HAP-1 (cell line): ENCODE data around the gene LRP5.
"Not testable (repeated sequence)": the region's sequence is repeated elsewhere in the genome, so short reads cannot be mapped to it uniquely, and the experiment has no call there.

Experiments
- DNase-seq, 2 experiments: peaks; one replicate each; pipeline ENCODE4 v3.0.0-alpha.2; 2016 to 2020; ENCODE audit warnings: low spot score in 2 of 2
- H3K27me3 ChIP-seq: fragments of 250-450 bp; sonication (Bioruptor Pico); 2 replicates; pipeline ENCODE4 v1.5.1; 2020; ENCODE audit warnings: low read depth, mild to moderate bottlenecking, moderate library complexity
- H3K36me3 ChIP-seq: fragments of 250-450 bp; sonication (Bioruptor Pico); replicated peaks from 2 replicates; pipeline ENCODE4 v1.5.1; 2020; ENCODE audit warnings: mild to moderate bottlenecking
- H3K4me1 ChIP-seq: fragments of 250-450 bp; sonication (Bioruptor Pico); 2 replicates; pipeline ENCODE4 v1.5.1; 2020; ENCODE audit warnings: mild to moderate bottlenecking
- H3K4me3 ChIP-seq: fragments of 250-450 bp; sonication (Bioruptor Pico); 2 replicates; pipeline ENCODE4 v1.5.1; 2020; ENCODE audit warnings: mild to moderate bottlenecking, moderate library complexity
- H3K9me3 ChIP-seq: fragments of 250-450 bp; sonication (Bioruptor Pico); 2 replicates; pipeline ENCODE4 v1.5.1; 2020; ENCODE audit warnings: mild to moderate bottlenecking, moderate library complexity
- in situ Hi-C: fragments of 300-500 bp; cut with MboI; formaldehyde crosslinking; loops from 3 replicates; pipeline ENCODE4 v1.14.3; 2020; ENCODE audit warnings: low sequenced_read_pairs, inconsistent platforms, mixed read lengths

Gene LRP5

DNA sequence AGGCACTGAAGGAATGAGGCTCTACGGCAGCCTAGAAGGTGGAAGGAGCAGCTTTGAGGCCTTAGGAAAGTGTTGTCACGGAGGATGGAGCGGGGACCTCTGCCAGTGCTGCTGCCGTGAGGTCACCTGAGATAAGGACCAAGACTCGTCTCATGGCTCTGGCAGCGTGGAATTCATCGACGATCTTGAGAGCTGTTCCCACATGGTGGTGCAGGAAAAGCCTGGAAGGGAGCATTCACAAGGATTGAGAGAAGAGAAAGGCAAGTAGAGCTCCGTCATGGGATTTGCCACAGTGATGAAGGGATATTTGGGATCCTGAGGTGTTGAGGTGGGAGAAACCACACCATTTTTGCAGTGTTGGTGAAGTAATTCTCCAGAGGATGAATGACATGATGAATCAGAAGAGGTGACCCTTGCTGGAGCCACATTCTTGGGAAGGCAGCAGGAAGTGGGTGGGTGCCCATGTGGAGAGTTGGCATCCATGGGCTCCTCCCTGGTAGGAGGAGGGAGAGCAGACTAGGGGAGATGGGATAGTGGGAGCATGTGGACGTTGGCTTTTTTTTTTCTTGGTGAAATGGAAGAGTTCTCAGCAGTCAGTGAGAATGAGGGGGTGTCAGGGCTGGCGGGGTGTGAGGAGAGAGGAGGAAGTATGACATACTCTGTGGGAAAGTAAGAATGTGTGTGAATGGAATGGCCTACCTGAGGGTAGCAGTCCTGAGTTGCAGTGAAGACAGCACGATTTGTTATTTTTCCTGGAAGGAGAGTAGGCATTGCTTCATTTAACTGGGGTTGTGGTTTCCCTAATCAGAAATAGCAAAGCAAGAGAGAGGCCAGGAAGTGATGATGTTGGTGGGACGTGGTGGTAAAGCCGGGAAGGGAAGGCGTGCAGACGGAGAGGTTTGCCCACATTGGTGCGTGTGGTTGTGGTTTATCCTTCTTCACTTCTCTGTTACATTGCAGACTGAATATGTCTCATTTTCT, 159.3 kb downstream of the LRP5 start:
- Histone ChIP-seq H3K9me3 (no peaks in the 10 kb centered on the region), H3K36me3 (peaks cover 15% of the 10 kb centered on the region), H3K4me1 (peaks cover 22% of the 10 kb centered on the region), H3K27me3 (no peaks in the 10 kb centered on the region), H3K4me3 (no peak overlapping the region)
- in situ Hi-C loops, result no loop called here
- no peak for DNase-seq

DNA sequence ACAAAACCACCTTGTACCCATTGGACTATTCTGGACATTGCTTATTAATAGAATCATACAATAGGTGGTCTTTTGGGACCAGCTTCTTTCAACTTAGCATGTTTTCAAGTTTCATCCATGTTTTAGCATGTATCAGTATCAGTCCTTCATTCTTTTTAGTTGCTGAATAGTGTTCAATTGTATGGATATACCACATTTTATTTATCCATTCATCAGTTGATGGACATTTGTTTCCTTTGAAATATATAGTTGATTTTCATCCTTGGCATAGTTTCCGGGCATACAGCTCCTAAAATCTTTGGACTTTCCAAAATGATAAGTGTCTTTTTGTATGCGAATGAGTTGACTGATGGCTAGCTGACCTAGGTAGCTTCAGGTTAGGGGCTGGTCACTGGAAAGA, 160.4 kb downstream of the LRP5 start:
- DNase-seq, result no peak
- H3K9me3 ChIP-seq, result no peaks in the 10 kb centered on the region
- peaks cover 12% of the 10 kb centered on the region for H3K36me3 ChIP-seq
- H3K4me1 ChIP-seq, result peaks cover 22% of the 10 kb centered on the region
- in situ Hi-C loops, result no loop called here
- H3K27me3 ChIP-seq, result no peaks in the 10 kb centered on the region
- no peak overlapping the region for H3K4me3 ChIP-seq

DNA sequence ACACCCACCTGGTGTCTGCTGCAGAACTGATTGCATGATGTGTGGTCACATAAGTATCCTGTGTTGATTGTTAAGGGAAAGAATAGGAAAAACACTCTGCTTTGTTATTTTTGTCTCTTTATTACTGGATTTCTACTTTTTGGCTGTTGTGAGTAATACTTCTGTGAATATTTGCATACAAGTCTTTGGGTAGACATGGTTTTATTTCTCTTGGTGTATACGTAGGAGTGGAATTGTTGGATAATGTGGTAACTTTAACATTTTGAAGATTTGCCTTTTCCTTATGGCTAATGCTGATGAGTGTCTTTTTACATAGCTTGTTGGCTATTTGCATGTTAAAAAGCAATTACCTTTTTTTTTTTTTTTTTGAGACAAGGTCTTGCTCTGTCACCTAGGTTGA, 161.3 kb downstream of the LRP5 start:
- H3K27me3 ChIP-seq, result no peaks in the 10 kb centered on the region
- in situ Hi-C loops, result no loop called here
- no peak for DNase-seq
- H3K36me3 ChIP-seq, result peaks cover 7% of the 10 kb centered on the region
- peaks cover 16% of the 10 kb centered on the region for H3K4me1 ChIP-seq
- H3K9me3 ChIP-seq, result no peaks in the 10 kb centered on the region
- no peak overlapping the region for H3K4me3 ChIP-seq

- H3K4me3 ChIP-seq, DNase-seq, H3K4me1 ChIP-seq, H3K9me3 ChIP-seq, in situ Hi-C loops, H3K27me3 ChIP-seq: not testable (repeated sequence)
- H3K36me3 ChIP-seq, result peaks cover 11% of the 10 kb centered on the region
Measured at GRCh38 chr11:68475626-68476025, 163.2 kb downstream of the LRP5 start.

- peaks cover 39% of the 10 kb centered on the region for H3K4me1 ChIP-seq
- H3K27me3 ChIP-seq, result no peaks in the 10 kb centered on the region
- H3K4me3 ChIP-seq, result no peak overlapping the region
- H3K36me3 ChIP-seq, result peaks cover 9% of the 10 kb centered on the region
- peaks cover 3% of the 10 kb centered on the region for H3K9me3 ChIP-seq
- DNase-seq, result no peak
- in situ Hi-C loops, result no loop called here
Measured at GRCh38 chr11:68479390-68479789, 167.0 kb downstream of the LRP5 start.

- Histone ChIP-seq H3K4me3 (no peak overlapping the region), H3K4me1 (peaks cover 39% of the 10 kb centered on the region), H3K36me3 (peaks cover 9% of the 10 kb centered on the region; the same call in 1 of the 2 replicates), H3K9me3 (peaks cover 3% of the 10 kb centered on the region), H3K27me3 (no peaks in the 10 kb centered on the region)
- in situ Hi-C loops, result no loop called here
- no peak for DNase-seq
Measured at GRCh38 chr11:68480193-68480592, 167.8 kb downstream of the LRP5 start.

DNA sequence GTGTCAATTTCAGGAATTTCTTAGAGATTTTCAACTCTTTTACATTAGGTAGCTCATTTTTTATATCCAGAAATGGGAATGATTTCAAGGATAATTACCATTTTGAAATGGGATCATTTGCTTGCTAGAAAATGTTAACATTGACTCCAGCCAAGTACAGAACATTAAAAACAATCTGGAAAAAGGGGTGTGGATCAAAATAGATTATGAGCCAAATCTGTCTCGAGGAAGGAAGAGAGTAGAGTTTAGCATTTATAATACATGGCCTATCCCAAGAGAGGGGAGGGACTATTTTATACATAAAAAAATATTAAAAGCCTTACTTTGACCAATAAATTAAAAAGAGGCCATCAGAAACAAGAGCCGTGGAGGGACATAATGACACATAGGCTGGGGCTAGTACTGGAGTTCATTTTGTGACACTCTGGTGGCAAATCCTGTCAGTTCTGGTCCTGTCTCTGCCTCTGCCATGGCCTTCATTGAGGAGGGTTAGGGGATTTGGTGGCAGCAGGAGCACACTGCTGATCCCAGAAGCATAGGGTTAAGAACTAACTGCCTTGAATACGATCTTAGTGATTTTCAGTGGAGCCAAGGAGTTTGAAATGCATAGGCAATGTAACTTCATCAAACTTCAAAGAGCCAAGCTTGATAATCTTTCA, 168.6 kb downstream of the LRP5 start:
- Histone ChIP-seq H3K27me3 (no peaks in the 10 kb centered on the region), H3K4me3 (no peak overlapping the region), H3K36me3 (peaks cover 9% of the 10 kb centered on the region; the same call in 1 of the 2 replicates), H3K9me3 (peaks cover 3% of the 10 kb centered on the region), H3K4me1 (peaks cover 39% of the 10 kb centered on the region)
- DNase-seq, result no peak
- in situ Hi-C loops, result no loop called here

DNA sequence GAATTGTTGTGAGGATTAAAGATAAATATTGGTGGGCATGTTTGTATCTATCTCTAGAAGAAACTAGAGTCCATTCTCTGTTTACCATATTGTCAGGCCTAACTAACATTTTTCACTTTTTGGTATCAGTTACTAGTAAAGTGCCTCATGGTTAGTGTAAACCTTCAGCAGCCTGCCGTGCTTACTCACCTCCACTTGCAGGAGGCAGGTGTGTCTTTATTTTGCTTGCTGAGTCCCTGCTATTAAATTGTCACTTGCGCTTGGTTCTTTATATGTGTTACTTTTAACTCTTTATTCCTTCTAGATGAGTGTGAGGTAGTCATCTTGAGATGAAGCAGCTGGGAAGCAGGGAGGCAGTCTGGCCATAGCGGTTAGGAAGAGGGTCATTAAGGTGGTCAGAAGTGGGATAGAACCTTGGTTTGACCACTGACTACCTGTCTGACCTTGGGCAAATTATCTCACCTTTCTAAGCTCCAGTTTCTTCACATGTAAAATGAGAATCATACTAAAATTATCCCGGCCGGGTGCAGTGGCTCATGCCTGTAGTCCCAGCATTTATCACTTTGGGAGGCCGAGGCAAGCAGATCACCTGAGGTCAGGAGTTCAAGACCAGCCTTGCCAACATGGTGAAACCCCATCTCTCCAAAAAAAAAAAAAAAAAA, 169.3 kb downstream of the LRP5 start:
- Histone ChIP-seq H3K27me3 (no peaks in the 10 kb centered on the region), H3K4me1 (peaks cover 40% of the 10 kb centered on the region), H3K9me3 (peaks cover 3% of the 10 kb centered on the region), H3K36me3 (peaks cover 9% of the 10 kb centered on the region; the same call in 1 of the 2 replicates), H3K4me3 (no peak overlapping the region)
- in situ Hi-C loops, result no loop called here
- no peak for DNase-seq

- in situ Hi-C loops, result no loop called here
- Histone ChIP-seq H3K4me1 (peaks cover 8% of the 10 kb centered on the region), H3K9me3 (no peaks in the 10 kb centered on the region; the same call in 1 of the 2 replicates), H3K4me3 (no peak overlapping the region), H3K36me3 (no peaks in the 10 kb centered on the region; the same call in 1 of the 2 replicates), H3K27me3 (no peaks in the 10 kb centered on the region)
- no peak for DNase-seq
Measured at GRCh38 chr11:68488623-68489022, 176.2 kb downstream of the LRP5 start.

DNA sequence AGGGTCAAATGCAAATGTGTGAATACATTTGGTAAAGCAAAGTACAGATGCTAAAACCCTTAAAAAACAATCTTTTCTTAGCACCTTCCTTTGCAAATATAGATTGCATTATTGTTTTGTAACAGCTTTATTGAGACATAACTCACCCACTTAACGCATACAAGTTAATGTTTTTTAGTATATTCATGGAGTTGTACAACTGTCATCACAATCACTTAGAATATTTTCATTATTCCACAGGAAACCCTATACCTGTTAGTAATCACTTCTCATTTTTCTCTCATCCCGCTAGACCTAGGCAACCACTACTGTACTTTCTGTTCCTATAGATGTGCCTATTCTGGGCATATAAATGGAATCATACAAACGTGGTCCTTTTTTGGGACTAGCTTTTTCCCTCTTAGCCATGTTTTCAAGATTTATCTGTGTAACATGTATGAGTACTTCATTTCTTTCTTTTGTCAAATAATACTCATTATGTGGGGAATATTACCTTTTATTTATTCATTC, 182.9 kb downstream of the LRP5 start:
- DNase-seq, result no peak
- Histone ChIP-seq H3K4me1 (peaks cover 8% of the 10 kb centered on the region), H3K4me3 (no peak overlapping the region), H3K36me3 (no peaks in the 10 kb centered on the region), H3K9me3 (no peaks in the 10 kb centered on the region), H3K27me3 (no peaks in the 10 kb centered on the region)
- in situ Hi-C loops, result no loop called here

DNA sequence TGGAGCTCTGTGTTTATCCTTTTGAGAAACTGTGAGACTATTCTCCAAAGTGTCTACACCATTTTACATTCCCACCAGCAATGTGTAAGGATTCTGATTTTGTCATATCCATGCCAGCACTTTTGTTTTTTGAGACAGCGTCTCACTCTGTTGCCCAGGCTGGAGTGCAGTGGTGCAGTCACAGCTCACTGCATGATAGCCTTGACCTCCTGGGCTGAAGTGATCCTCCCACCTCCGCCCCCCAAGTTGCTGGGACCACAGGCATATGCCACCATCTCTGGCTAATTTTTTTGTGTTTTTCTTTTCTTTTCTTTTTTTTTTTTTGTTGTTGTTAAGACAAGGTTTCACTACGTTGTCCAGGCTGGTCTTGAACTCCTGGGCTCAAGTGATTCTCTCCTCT, 183.5 kb downstream of the LRP5 start:
- in situ Hi-C loops, result no loop called here
- H3K9me3 ChIP-seq, result no peaks in the 10 kb centered on the region
- peaks cover 8% of the 10 kb centered on the region for H3K4me1 ChIP-seq
- DNase-seq, result no peak
- H3K27me3 ChIP-seq, result no peaks in the 10 kb centered on the region
- no peak overlapping the region for H3K4me3 ChIP-seq
- H3K36me3 ChIP-seq, result no peaks in the 10 kb centered on the region

- Histone ChIP-seq H3K27me3 (no peaks in the 10 kb centered on the region), H3K4me1 (peaks cover 8% of the 10 kb centered on the region), H3K4me3 (no peak overlapping the region), H3K9me3 (no peaks in the 10 kb centered on the region), H3K36me3 (no peaks in the 10 kb centered on the region)
- no peak for DNase-seq
- in situ Hi-C loops, result no loop called here
Measured at GRCh38 chr11:68497761-68498160, 185.4 kb downstream of the LRP5 start.

GRCh38 chr11:68498321-68498720, 185.9 kb downstream of the LRP5 start:
- H3K4me3 ChIP-seq, result no peak overlapping the region
- no peaks in the 10 kb centered on the region for H3K9me3 ChIP-seq
- no peaks in the 10 kb centered on the region for H3K27me3 ChIP-seq
- peaks cover 8% of the 10 kb centered on the region for H3K4me1 ChIP-seq
- in situ Hi-C loops, result no loop called here
- DNase-seq, result no peak
- H3K36me3 ChIP-seq, result no peaks in the 10 kb centered on the region
